IMR-90 (cell line): ENCODE data around the gene GCK. TPM values are rescaled to one million over a fixed set of nuclear protein-coding genes. Genes with fewer than 3 reads are reported as not detected.
A peak's percentile ranks its signal among the peaks of the same experiment; 100 is the strongest.

Source experiments
- ATAC-seq: fragments of 200-7000 bp; cut with Tn5 transposase; 2 replicates; pipeline ENCODE4 v1.9.1; 2020; ENCODE audit warnings: low read depth, mild to moderate bottlenecking, moderate library complexity
- BruUV-seq: library from RNA; stranded (reverse); fragments of 400-500 nt; replicated peaks from 2 replicates; lab custom pipeline; 2021; lab: Mats Ljungman, UMichigan
- CTCF ChIA-PET: fragments of 300-600 bp; formaldehyde crosslinking; extraction: SDS; loops from one replicate; lab custom pipeline; 2021; ENCODE audit warnings: antibody characterized with exemption; lab: Yijun Ruan, JAX
- POLR2A ChIA-PET: fragments of 300-600 bp; sonication (Branson Sonifier 250); formaldehyde crosslinking; loops from one replicate; lab custom pipeline; 2022; ENCODE audit warnings: antibody characterized with exemption; ENCODE audit not compliant: unreplicated experiment; lab: Charles Lee
- DNase-seq: peaks from one replicate; pipeline ENCODE4 v3.0.0; 2013
- H2AFZ ChIP-seq: replicated peaks from 2 replicates; pipeline ENCODE3; 2013; ENCODE audit warnings: low read length, mild to moderate bottlenecking; ENCODE audit not compliant: poor library complexity
- H2AK5ac ChIP-seq: 2 replicates; pipeline ENCODE4 v1.6.1; 2013; ENCODE audit warnings: low read depth, low read length, inconsistent platforms
- H2AK9ac ChIP-seq: replicated peaks from 2 replicates; pipeline ENCODE3; 2013; ENCODE audit warnings: mild to moderate bottlenecking, low read depth, low read length, moderate library complexity; ENCODE audit not compliant: poor library complexity
- H2BK120ac ChIP-seq: 2 replicates; pipeline ENCODE4 v1.6.1; 2013; ENCODE audit warnings: low read depth, low read length, inconsistent platforms
- H2BK15ac ChIP-seq: 3 replicates; pipeline ENCODE4 v1.6.1; 2013; ENCODE audit warnings: low read depth, low read length, inconsistent platforms
- H2BK20ac ChIP-seq: 2 replicates; pipeline ENCODE4 v1.6.1; 2013; ENCODE audit warnings: low read depth, mild to moderate bottlenecking, inconsistent platforms, low read length, moderate library complexity
- H2BK5ac ChIP-seq: 2 replicates; pipeline ENCODE4 v1.6.1; 2013; ENCODE audit warnings: mild to moderate bottlenecking, low read depth, low read length, inconsistent platforms; ENCODE audit not compliant: poor library complexity, severe bottlenecking
- H3K14ac ChIP-seq: replicated peaks from 2 replicates; pipeline ENCODE4 v1.6.1; 2013; ENCODE audit warnings: low read depth, low read length, inconsistent platforms
- H3K18ac ChIP-seq: 2 replicates; pipeline ENCODE4 v1.6.1; 2013; ENCODE audit warnings: low read depth, low read length, control low read depth
- H3K23ac ChIP-seq: 2 replicates; pipeline ENCODE4 v1.6.1; 2013; ENCODE audit warnings: low read depth, low read length, inconsistent platforms
- H3K27ac ChIP-seq: 2 replicates; pipeline ENCODE4 v1.5.1; 2013; ENCODE audit warnings: mild to moderate bottlenecking, control low read depth, low read length; ENCODE audit not compliant: insufficient read depth
- H3K27me3 ChIP-seq: 2 replicates; pipeline ENCODE4 v1.6.1; 2013; ENCODE audit warnings: low read length; ENCODE audit not compliant: control insufficient read depth, insufficient read depth
- H3K36me3 ChIP-seq: 2 replicates; pipeline ENCODE4 v1.6.1; 2013; ENCODE audit warnings: low read length, mixed read lengths; ENCODE audit not compliant: control insufficient read depth, insufficient read depth
- H3K4ac ChIP-seq: 2 replicates; pipeline ENCODE4 v1.6.1; 2013; ENCODE audit warnings: low read depth, low read length, inconsistent platforms
- H3K4me1 ChIP-seq: 2 replicates; pipeline ENCODE4 v1.6.1; 2013; ENCODE audit warnings: low read length, mixed read lengths; ENCODE audit not compliant: control insufficient read depth, insufficient read depth
- H3K4me2 ChIP-seq: 2 replicates; pipeline ENCODE4 v1.6.1; 2013; ENCODE audit warnings: low read depth, mild to moderate bottlenecking, control low read depth, low read length, moderate library complexity
- H3K4me3 ChIP-seq: 2 replicates; pipeline ENCODE4 v1.5.1; 2013; ENCODE audit warnings: low read depth, mild to moderate bottlenecking, control low read depth, low read length, moderate library complexity; ENCODE audit not compliant: insufficient read depth
- H3K56ac ChIP-seq: 2 replicates; pipeline ENCODE4 v1.6.1; 2013; ENCODE audit warnings: low read length, inconsistent platforms; ENCODE audit not compliant: insufficient read depth; ENCODE audit errors: extremely low read depth
- H3K79me1 ChIP-seq, 2 experiments: 2 replicates each; pipeline ENCODE4 v1.6.1; 2013; ENCODE audit warnings: low read length in 2 of 2, inconsistent platforms in 1 of 2, low read depth in 1 of 2
- H3K9ac ChIP-seq: 2 replicates; pipeline ENCODE4 v1.6.1; 2013; ENCODE audit warnings: low read depth, low read length, control low read depth
- H3K9me1 ChIP-seq: 2 replicates; pipeline ENCODE4 v1.6.1; 2013; ENCODE audit warnings: low read length, inconsistent platforms; ENCODE audit not compliant: insufficient read depth
- H3K9me3 ChIP-seq: 2 replicates; pipeline ENCODE4 v1.6.1; 2013; ENCODE audit warnings: low read length; ENCODE audit not compliant: control insufficient read depth, insufficient read depth
- H4K20me1 ChIP-seq: 2 replicates; pipeline ENCODE4 v1.6.1; 2013; ENCODE audit warnings: low read length, inconsistent platforms; ENCODE audit not compliant: insufficient read depth
- H4K5ac ChIP-seq: 2 replicates; pipeline ENCODE4 v1.6.1; 2013; ENCODE audit warnings: mild to moderate bottlenecking, low read depth, low read length, control low read depth
- H4K8ac ChIP-seq, 2 experiments: 2 replicates each; pipeline ENCODE4 v1.6.1; 2013; ENCODE audit warnings: low read depth in 2 of 2, low read length in 2 of 2, control low read depth in 1 of 2, inconsistent platforms in 1 of 2
- H4K91ac ChIP-seq: 2 replicates; pipeline ENCODE4 v1.6.1; 2013; ENCODE audit warnings: low read depth, low read length, inconsistent platforms; ENCODE audit not compliant: insufficient read depth
- BHLHE40 ChIP-seq: fragments of 150-350 bp; IDR thresholded peaks from 2 replicates; pipeline ENCODE4 v1.6.1; 2016; ENCODE audit warnings: mild to moderate bottlenecking, low read depth, low read length
- CTCF ChIP-seq: conservative IDR thresholded peaks from 2 replicates; pipeline ENCODE4 v1.5.1; 2012; ENCODE audit warnings: mild to moderate bottlenecking, low read depth, low read length, improper control_type of control experiment
- ELK1 ChIP-seq: fragments of 150-350 bp; IDR thresholded peaks from 2 replicates; pipeline ENCODE4 v1.6.1; 2016; ENCODE audit warnings: low read depth, mild to moderate bottlenecking, low read length, moderate library complexity, borderline replicate concordance
- FOS ChIP-seq: fragments of 150-350 bp; IDR thresholded peaks from 2 replicates; pipeline ENCODE4 v1.6.1; 2016; ENCODE audit warnings: low read depth, low read length
- MAFK ChIP-seq: IDR thresholded peaks from 2 replicates; pipeline ENCODE4 v1.6.1; 2012; ENCODE audit warnings: low read depth, low read length, improper control_type of control experiment
- MAZ ChIP-seq: IDR thresholded peaks from 2 replicates; pipeline ENCODE4 v1.6.1; 2012; ENCODE audit warnings: low read depth, mild to moderate bottlenecking, low read length, improper control_type of control experiment, moderate library complexity, borderline replicate concordance
- MXI1 ChIP-seq: IDR thresholded peaks from 2 replicates; pipeline ENCODE4 v1.6.1; 2012; ENCODE audit warnings: low read depth, mild to moderate bottlenecking, low read length, moderate library complexity, borderline replicate concordance
- RAD21 ChIP-seq: IDR thresholded peaks from 2 replicates; pipeline ENCODE4 v1.6.1; 2012; ENCODE audit warnings: low read length, improper control_type of control experiment
- RCOR1 ChIP-seq: IDR thresholded peaks from 2 replicates; pipeline ENCODE4 v1.6.1; 2012; ENCODE audit warnings: mild to moderate bottlenecking, low read length, improper control_type of control experiment; ENCODE audit not compliant: insufficient replicate concordance
- RFX5 ChIP-seq: IDR thresholded peaks from 2 replicates; pipeline ENCODE4 v1.8.0; 2012; ENCODE audit warnings: low read depth, mild to moderate bottlenecking, low read length, moderate library complexity
- USF2 ChIP-seq: fragments of 150-350 bp; IDR thresholded peaks from 2 replicates; pipeline ENCODE4 v1.6.1; 2017; ENCODE audit warnings: mild to moderate bottlenecking, antibody characterized with exemption, low read length, low read depth
- WGBS, 2 experiments: methylation state at CpG; one replicate each; pipeline versions ENCODE4 v1.1.5 to v1.1.7; 2013; ENCODE audit warnings: missing lambda C conversion rate in 2 of 2; ENCODE audit not compliant: insufficient read length in 1 of 2; ENCODE audit errors: extremely low coverage in 2 of 2; 5-methylcytosine and 5-hydroxymethylcytosine counted together
- dilution Hi-C: fragments of 300-500 bp; cut with HindIII; formaldehyde crosslinking; loops from one replicate; pipeline ENCODE4 v1.14.3; 2018; ENCODE audit warnings: low sequenced_read_pairs; ENCODE audit not compliant: unreplicated experiment
- in situ Hi-C: fragments of 300-500 bp; cut with MboI; formaldehyde crosslinking; loops from 3 replicates; pipeline ENCODE4 v1.14.3; 2019; ENCODE audit warnings: low sequenced_read_pairs, inconsistent platforms, mixed read lengths
- intact Hi-C: fragments of 100-400 bp; cut with micrococcal nuclease; formaldehyde crosslinking; loops from 2 replicates; pipeline ENCODE4 v1.10.0; 2022
- polyA plus RNA-seq, 3 experiments: library from polyadenylated mRNA; depleted of rRNA; stranded (reverse); fragments of >200 nt; gene quantifications; 2 replicates each; pipeline ENCODE4 v1.2.3, GENCODE V29; 2012; ENCODE audit warnings: low replicate concordance in 1 of 3
- total RNA-seq: library from RNA; depleted of rRNA; stranded (reverse); fragments of >200 nt; gene quantifications from 2 replicates; pipeline ENCODE4 v1.2.3, GENCODE V29; 2012

GCK gene
- total and polyA plus RNA-seq, 2 of the 4 experiments (the other 2 are of a cell fraction): 0.14 to 0.18 TPM

GRCh38 chr7:44139311-44140010 lies 49.8 kb downstream of the GCK start:
- no peaks in the 10 kb centered on the region for H3K4me1 ChIP-seq
- no peaks in the 10 kb centered on the region for H3K9me3 ChIP-seq
- H3K27ac ChIP-seq: no peak overlapping the region
- dilution Hi-C loops (no loop called here), in situ Hi-C loops (no loop called here), intact Hi-C loops (no loop called here)
- no TSS peak for BruUV-seq
- H2BK120ac ChIP-seq: no peak overlapping the region
- H3K79me1 ChIP-seq: no peaks in the 10 kb centered on the region
- no peak overlapping the region for H2AK5ac ChIP-seq
- DNase-seq (no peak), ATAC-seq (no peak)
- no peaks in the 10 kb centered on the region for H3K36me3 ChIP-seq
- H2AFZ ChIP-seq: peak overlapping the region; percentile 43
- peaks cover 12% of the 10 kb centered on the region for H3K27me3 ChIP-seq
- no peak overlapping the region for H4K91ac ChIP-seq
- no peak overlapping the region for H4K5ac ChIP-seq
- no peak for TF ChIP-seq MAZ
- no peak for TF ChIP-seq ELK1
- TF ChIP-seq CTCF: no peak
- TF ChIP-seq RCOR1: no peak
- TF ChIP-seq BHLHE40: no peak
- no peak for TF ChIP-seq MAFK
- no peak for TF ChIP-seq MXI1
- no peak for TF ChIP-seq USF2
- no peak for TF ChIP-seq RFX5
- no peak for TF ChIP-seq RAD21
- TF ChIP-seq FOS: no peak
- no peaks in the 10 kb centered on the region for H4K20me1 ChIP-seq
- H4K8ac ChIP-seq: no peak overlapping the region
- H3K4ac ChIP-seq: no peak overlapping the region
- H3K9me1 ChIP-seq: no peaks in the 10 kb centered on the region
- no peak overlapping the region for H3K56ac ChIP-seq
- H3K23ac ChIP-seq: no peak overlapping the region
- H3K4me3 ChIP-seq: no peak overlapping the region
- WGBS, 2 experiments: 83% methylated on average over 3 of the region's 14 CpGs; no CpG with 5 or more reads in 1 of the 2 experiments
- H2AK9ac ChIP-seq: no peak overlapping the region
- no peak overlapping the region for H2BK5ac ChIP-seq
- no peak overlapping the region for H2BK20ac ChIP-seq
- no peak overlapping the region for H3K18ac ChIP-seq
- CTCF ChIA-PET: no interaction called here
- H2BK15ac ChIP-seq: no peak overlapping the region
- POLR2A ChIA-PET: no interaction called here
- no peak overlapping the region for H3K9ac ChIP-seq
- H3K14ac ChIP-seq: no peak overlapping the region
- no peak overlapping the region for H3K4me2 ChIP-seq
